A549 (cell line): Measurements from ENCODE around the gene LINC01488.

Experiments used
- CBX2 ChIP-seq: fragments of 200-600 bp; sonication (generic); IDR thresholded peaks from 2 replicates; pipeline ENCODE4 v1.6.1; 2016; ENCODE audit warnings: low read depth, mild to moderate bottlenecking, borderline replicate concordance
- HDAC2 ChIP-seq: fragments of 200-600 bp; sonication (generic); IDR thresholded peaks from 2 replicates; pipeline ENCODE4 v1.6.1; 2016
- POLR2A ChIP-seq: IDR thresholded peaks from 2 replicates; pipeline ENCODE4 v1.6.1; 2012; ENCODE audit warnings: mild to moderate bottlenecking, low read length
- RAD21 ChIP-seq, 2 experiments: fragments of >200 bp in 1 of 2; sonication (Bioruptor Twin) in 1 of 2; formaldehyde crosslinking in 1 of 2; IDR thresholded peaks in 1 of 2; conservative IDR thresholded peaks in 1 of 2; 2 replicates in 1 of 2; 3 replicates in 1 of 2; pipeline ENCODE4 v1.6.1; 2012 to 2018; ENCODE audit warnings: inconsistent platforms in 1 of 2
- RNF2 ChIP-seq: fragments of 200-600 bp; sonication (generic); IDR thresholded peaks from 2 replicates; pipeline ENCODE4 v1.6.1; 2016; ENCODE audit warnings: low read depth, mild to moderate bottlenecking, antibody characterized with exemption, moderate library complexity, borderline replicate concordance
- SMC3 ChIP-seq: fragments of >200 bp; sonication (Bioruptor Twin); formaldehyde crosslinking; IDR thresholded peaks from 3 replicates; pipeline ENCODE4 v1.6.1; 2018; ENCODE audit warnings: inconsistent platforms
- TF ChIP-seq, protein P1 (sequence below): fragments of >200 bp; sonication (Bioruptor Twin); formaldehyde crosslinking; IDR thresholded peaks from 3 replicates; pipeline ENCODE4 v1.5.1; 2016
- TF ChIP-seq, protein P2 (sequence below): IDR thresholded peaks from 2 replicates; pipeline ENCODE4 v1.6.1; 2012

DNA sequence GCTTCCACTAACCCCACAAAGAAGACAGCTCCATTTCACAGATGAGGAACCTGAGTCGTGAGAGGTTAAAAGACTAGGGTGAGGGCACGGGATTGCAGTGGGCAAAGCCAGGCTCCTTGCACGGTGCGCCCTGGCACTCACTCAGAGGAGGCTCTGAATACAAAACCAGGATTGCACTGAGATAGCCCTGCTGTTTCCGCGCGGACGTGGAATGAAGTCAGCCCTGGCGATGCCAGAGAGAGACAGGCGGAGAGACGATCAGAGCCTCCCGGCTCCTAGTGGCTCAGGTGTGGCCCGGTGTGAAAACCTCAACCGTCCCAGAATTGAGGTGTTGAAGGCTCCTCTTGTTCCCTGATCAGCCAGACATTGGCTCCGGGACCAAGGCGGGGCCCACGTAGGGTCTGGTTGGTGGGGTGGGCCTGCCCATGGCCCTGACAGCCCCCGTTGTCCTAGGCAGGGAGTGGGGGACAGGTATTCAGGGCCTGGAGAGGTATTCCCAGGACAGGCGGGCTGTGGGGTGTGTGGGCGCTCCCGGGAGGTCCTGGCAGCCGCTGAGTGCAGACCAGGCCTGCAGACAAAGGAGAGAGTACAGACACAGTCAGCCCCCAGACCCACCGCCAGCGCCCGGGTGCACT lies 43.1 kb upstream of the LINC01488 start:
- TF ChIP-seq CBX2 = no peak
- TF ChIP-seq, protein P1, sequence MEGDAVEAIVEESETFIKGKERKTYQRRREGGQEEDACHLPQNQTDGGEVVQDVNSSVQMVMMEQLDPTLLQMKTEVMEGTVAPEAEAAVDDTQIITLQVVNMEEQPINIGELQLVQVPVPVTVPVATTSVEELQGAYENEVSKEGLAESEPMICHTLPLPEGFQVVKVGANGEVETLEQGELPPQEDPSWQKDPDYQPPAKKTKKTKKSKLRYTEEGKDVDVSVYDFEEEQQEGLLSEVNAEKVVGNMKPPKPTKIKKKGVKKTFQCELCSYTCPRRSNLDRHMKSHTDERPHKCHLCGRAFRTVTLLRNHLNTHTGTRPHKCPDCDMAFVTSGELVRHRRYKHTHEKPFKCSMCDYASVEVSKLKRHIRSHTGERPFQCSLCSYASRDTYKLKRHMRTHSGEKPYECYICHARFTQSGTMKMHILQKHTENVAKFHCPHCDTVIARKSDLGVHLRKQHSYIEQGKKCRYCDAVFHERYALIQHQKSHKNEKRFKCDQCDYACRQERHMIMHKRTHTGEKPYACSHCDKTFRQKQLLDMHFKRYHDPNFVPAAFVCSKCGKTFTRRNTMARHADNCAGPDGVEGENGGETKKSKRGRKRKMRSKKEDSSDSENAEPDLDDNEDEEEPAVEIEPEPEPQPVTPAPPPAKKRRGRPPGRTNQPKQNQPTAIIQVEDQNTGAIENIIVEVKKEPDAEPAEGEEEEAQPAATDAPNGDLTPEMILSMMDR = no peak
- no peak for TF ChIP-seq POLR2A
- TF ChIP-seq, protein P2, sequence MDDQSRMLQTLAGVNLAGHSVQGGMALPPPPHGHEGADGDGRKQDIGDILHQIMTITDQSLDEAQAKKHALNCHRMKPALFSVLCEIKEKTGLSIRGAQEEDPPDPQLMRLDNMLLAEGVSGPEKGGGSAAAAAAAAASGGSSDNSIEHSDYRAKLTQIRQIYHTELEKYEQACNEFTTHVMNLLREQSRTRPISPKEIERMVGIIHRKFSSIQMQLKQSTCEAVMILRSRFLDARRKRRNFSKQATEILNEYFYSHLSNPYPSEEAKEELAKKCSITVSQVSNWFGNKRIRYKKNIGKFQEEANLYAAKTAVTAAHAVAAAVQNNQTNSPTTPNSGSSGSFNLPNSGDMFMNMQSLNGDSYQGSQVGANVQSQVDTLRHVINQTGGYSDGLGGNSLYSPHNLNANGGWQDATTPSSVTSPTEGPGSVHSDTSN = no peak
- no peak for TF ChIP-seq RAD21 (conservative IDR thresholded peaks at IDR 0.05 in 1 of 2, IDR thresholded peaks at IDR 0.05 in 1 of 2)
- TF ChIP-seq HDAC2 = no peak
- no peak for TF ChIP-seq SMC3
- TF ChIP-seq RNF2 = no peak
